Suprapubic skin (tissue), 4 donors: ENCODE measurements around the gene ABCF2. TPM values are rescaled to one million over a fixed set of nuclear protein-coding genes. Genes with fewer than 3 reads are reported as not detected.

ENCODE experiments used
- DNase-seq, 2 donors: peaks; one replicate each; pipeline ENCODE4 v3.0.0-alpha.2; 2019; ENCODE audit warnings: low spot score in 2 of 2
- H3K27ac ChIP-seq: fragments of 200-600 bp; sonication (generic); one replicate; pipeline ENCODE4 v1.5.1; 2019
- H3K27me3 ChIP-seq: fragments of 200-600 bp; sonication (generic); one replicate; pipeline ENCODE4 v1.5.1; 2019
- H3K36me3 ChIP-seq: fragments of 200-600 bp; sonication (generic); one replicate; pipeline ENCODE4 v1.5.1; 2019
- H3K4me1 ChIP-seq: fragments of 200-600 bp; sonication (generic); one replicate; pipeline ENCODE4 v1.5.1; 2019
- H3K4me3 ChIP-seq: fragments of 200-600 bp; sonication (generic); one replicate; pipeline ENCODE4 v1.5.1; 2019; ENCODE audit warnings: mild to moderate bottlenecking
- H3K9me3 ChIP-seq: fragments of 200-600 bp; sonication (generic); one replicate; pipeline ENCODE4 v1.5.1; 2019
- EP300 ChIP-seq: sonication (generic); formaldehyde crosslinking; IDR thresholded peaks from one replicate; pipeline ENCODE4 v1.6.1; 2017; ENCODE audit warnings: antibody characterized with exemption
- POLR2A ChIP-seq, 2 donors: fragments of 450-650 bp; IDR thresholded peaks; one replicate each; pipeline ENCODE4 v1.6.1; 2017; ENCODE audit warnings: antibody characterized with exemption in 2 of 2, mild to moderate bottlenecking in 2 of 2, moderate library complexity in 2 of 2
- POLR2AphosphoS5 ChIP-seq, 3 donors: sonication (generic); formaldehyde crosslinking; IDR thresholded peaks; one replicate each; pipeline ENCODE4 v1.6.1; 2017; ENCODE audit warnings: antibody characterized with exemption in 3 of 3
- WGBS: methylation state at CpG from one replicate; pipeline ENCODE4 v1.1.5; 2018; 5-methylcytosine and 5-hydroxymethylcytosine counted together
- total RNA-seq, 4 donors: library from RNA; depleted of rRNA; stranded (reverse); fragments of >200 nt; gene quantifications; one replicate each; pipeline ENCODE4 v1.1.0, GENCODE V29; 2016
- TF ChIP-seq, protein P1 (sequence below), 2 donors: fragments of 200-600 bp in 1 of 2; fragments of 450-650 bp in 1 of 2; sonication (generic) in 1 of 2; IDR thresholded peaks; one replicate each; pipeline ENCODE4 v1.5.1; 2016 to 2019; ENCODE audit warnings: antibody characterized with exemption in 2 of 2, mild to moderate bottlenecking in 1 of 2, moderate library complexity in 1 of 2

Gene ABCF2
- 10 to 100 TPM; 25.3 to 96.5 (median 40.1) TPM for total RNA-seq

DNA sequence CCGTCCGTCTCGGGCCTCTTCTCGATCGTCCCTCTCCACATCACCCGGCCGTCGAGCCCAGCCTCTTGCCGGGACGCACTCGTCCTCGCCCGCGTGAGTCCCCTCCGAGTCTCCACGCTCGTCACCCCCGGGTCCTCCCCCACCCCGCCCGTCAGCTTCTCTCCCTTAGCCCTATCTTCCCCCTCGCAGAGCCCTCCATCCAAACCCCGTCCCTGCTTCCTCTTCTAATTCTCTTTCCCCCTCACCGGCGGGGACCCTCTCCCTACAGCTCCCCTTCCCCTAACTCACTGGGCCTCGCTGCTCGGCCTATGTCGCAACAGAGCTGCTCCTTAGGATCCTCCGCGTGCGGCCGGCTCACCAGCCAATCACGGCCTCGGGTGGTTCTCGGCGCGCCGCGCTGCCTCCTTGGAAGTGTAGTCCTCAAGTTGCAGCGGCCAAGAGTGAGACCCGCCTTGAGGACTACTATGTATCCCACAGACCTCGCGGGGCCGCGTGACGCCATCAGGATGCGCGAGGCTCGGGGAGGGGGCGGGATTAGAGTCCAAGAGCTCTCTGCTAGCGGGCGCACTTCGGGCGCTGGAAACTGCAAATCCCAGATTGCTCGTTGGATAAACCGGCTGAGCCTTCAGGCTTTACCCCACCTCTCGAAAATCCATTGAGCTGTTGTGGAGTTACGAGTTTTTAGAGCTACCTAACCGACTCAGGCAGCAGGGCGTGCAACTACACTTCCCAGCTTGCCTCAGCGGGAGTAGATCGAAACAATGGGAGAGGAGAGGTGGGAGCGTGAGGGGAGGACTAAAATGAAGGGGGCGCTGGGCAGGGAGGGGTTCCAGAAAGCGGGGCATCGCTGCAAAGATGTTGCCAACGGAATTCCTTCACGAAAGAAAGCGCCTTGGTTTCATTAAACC is at the start of gene ABCF2:
ABCF2 (minus strand) TSS at position 331 of the 908 bp plus-strand sequence. CDS start 747 bp downstream, outside the sequence.
- H3K27me3 ChIP-seq, result no peaks in the 10 kb centered on the region
- H3K4me3 ChIP-seq, result peak within 1 kb of the TSS; percentile 75
- peaks cover 31% of the 10 kb centered on the region for H3K4me1 ChIP-seq
- peak; percentile 99 to 100 for DNase-seq
- peak in 2 of 3 donors; percentile 14 to 78 for TF ChIP-seq POLR2AphosphoS5 (IDR thresholded peaks at IDR 0.05)
- TF ChIP-seq EP300, result no peak
- peak in 1 of 2 donors; percentile 30 for TF ChIP-seq POLR2A (IDR thresholded peaks at IDR 0.05)
- WGBS, result under 1% methylated on average over 62 of the region's 68 CpGs
- H3K36me3 ChIP-seq, result peaks cover 27% of the 10 kb centered on the region
- peak within 1 kb of the TSS; percentile 55 for H3K27ac ChIP-seq
- no peaks in the 10 kb centered on the region for H3K9me3 ChIP-seq

DNA sequence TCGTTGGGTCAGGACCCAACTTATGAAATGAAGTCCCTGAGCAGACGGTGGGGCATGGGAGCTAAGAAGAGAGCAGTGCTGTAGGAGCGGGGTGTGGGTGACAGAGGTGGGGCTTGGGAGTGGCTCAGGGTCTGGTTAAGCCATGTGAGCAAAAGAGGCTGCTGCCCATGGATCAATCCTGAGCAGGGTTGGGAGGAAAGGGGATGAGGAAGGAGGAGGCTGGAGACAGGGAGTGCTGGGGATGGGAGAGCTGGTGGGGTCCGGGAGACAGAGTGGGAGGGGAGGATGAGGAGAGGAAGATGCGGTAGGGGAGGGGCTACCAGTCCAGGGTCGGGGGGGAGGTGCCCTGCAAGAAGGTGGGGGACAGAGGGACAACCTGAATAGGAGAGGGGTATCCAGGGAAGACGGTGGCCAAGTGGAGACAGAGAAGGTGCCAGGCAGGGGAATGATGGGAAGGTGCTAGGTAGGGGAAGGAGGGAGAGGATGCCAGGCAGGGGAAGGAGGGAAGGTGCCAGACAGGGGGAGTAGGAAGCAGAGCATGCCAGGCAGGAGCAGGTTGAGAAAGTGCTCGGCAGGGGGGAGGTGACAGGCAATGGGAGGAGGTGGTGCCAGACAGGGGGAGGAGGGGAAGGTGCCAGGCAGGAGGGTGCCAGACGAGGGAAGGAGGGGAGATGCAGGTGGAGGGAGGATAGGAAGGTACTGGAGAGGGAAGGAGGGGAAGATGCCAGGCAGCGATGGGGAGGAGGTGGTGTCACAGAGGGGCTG is 49.0 kb upstream of the ABCF2 start:
- no peak for DNase-seq
- no peak for TF ChIP-seq POLR2AphosphoS5 (IDR thresholded peaks at IDR 0.05)
- TF ChIP-seq EP300, result no peak
- no peak for TF ChIP-seq POLR2A (IDR thresholded peaks at IDR 0.05)
- TF ChIP-seq, protein P1, sequence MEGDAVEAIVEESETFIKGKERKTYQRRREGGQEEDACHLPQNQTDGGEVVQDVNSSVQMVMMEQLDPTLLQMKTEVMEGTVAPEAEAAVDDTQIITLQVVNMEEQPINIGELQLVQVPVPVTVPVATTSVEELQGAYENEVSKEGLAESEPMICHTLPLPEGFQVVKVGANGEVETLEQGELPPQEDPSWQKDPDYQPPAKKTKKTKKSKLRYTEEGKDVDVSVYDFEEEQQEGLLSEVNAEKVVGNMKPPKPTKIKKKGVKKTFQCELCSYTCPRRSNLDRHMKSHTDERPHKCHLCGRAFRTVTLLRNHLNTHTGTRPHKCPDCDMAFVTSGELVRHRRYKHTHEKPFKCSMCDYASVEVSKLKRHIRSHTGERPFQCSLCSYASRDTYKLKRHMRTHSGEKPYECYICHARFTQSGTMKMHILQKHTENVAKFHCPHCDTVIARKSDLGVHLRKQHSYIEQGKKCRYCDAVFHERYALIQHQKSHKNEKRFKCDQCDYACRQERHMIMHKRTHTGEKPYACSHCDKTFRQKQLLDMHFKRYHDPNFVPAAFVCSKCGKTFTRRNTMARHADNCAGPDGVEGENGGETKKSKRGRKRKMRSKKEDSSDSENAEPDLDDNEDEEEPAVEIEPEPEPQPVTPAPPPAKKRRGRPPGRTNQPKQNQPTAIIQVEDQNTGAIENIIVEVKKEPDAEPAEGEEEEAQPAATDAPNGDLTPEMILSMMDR (IDR thresholded peaks at IDR 0.05), result no peak
- 13% methylated on average over 10 of the region's 10 CpGs for WGBS
- Histone ChIP-seq H3K27me3 (no peaks in the 10 kb centered on the region), H3K36me3 (no peaks in the 10 kb centered on the region), H3K9me3 (no peaks in the 10 kb centered on the region), H3K4me3 (peak overlapping the region; percentile 50), H3K4me1 (peaks cover 58% of the 10 kb centered on the region), H3K27ac (no peak overlapping the region)

DNA sequence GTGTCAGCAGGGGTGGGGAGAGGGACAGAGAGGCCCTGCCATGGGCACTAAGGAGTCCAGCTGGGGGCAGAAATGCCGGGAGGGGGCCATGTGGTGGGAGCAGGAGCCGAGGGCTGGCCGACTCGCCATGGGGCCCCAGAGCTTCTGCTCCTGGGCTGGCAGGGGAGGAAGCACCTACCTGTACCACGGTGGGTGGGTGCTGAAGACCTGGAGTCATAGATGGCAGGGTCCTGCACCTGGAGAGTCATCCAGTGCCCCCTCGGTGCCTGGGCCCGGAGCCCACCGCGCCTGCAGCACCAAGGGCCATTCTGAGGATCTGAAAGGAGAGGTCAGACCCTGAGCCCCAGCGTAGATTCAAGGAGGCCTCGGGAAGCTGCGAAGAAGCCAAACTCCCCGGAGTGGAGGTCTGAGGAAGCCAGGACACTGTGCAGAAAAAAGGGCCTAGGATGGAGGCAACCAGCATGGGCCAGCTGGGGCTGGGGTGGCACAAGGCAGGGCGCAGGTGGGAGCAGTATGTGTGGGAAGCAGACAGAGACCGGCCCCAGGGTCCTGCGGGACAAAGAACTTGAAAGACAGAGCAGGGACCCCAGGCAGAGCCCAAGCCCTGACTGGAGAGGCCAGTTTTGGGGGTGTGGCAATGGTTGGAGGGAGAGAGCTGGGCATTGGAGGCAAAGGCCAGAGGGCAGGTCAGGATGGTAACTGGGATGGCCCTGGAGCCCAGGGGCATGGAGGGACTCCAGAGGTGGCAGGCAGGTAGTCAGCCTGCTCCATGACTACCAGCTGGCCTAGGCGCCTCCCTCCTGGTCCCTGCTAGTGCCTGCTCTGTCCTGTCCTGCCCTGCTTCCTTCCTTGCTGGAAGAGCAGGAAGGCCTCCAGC is 48.2 kb upstream of the ABCF2 start:
- Histone ChIP-seq H3K4me1 (peaks cover 58% of the 10 kb centered on the region), H3K9me3 (no peaks in the 10 kb centered on the region), H3K27me3 (no peaks in the 10 kb centered on the region), H3K36me3 (no peaks in the 10 kb centered on the region), H3K4me3 (no peak overlapping the region), H3K27ac (no peak overlapping the region)
- 70% methylated on average over 10 of the region's 17 CpGs for WGBS
- TF ChIP-seq POLR2A (IDR thresholded peaks at IDR 0.05) (no peak), POLR2AphosphoS5 (IDR thresholded peaks at IDR 0.05) (no peak), EP300 (no peak)
- TF ChIP-seq, protein P1 (IDR thresholded peaks at IDR 0.05), result no peak
- DNase-seq, result no peak

DNA sequence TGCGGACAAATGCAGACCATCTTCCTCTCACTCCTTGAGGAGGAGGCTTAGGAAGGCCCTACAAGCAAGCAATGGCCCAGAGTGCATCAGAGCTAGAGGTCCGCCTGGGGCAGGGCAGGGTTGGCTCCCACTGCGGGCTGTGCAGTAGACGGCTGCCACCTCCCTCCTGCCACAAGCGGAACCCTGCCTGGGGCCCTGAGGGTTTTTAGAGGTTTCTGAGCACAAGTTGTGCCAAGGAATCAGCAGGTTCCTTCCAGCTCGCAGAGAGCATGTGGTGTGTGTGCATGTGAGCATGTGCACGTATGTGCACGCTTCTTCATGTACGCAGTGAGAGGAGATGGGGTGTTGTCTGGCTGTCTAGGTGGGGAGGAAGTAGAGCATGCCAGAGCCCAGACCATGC is 47.4 kb upstream of the ABCF2 start:
- Histone ChIP-seq H3K4me1 (peaks cover 58% of the 10 kb centered on the region), H3K27ac (no peak overlapping the region), H3K36me3 (no peaks in the 10 kb centered on the region), H3K9me3 (no peaks in the 10 kb centered on the region), H3K27me3 (no peaks in the 10 kb centered on the region), H3K4me3 (no peak overlapping the region)
- no peak for DNase-seq
- 62% methylated on average over 5 of the region's 9 CpGs for WGBS
- TF ChIP-seq POLR2A (IDR thresholded peaks at IDR 0.05) (no peak), EP300 (no peak), POLR2AphosphoS5 (IDR thresholded peaks at IDR 0.05) (no peak)
- TF ChIP-seq, protein P1 (IDR thresholded peaks at IDR 0.05), result no peak
